AG10803 (cell line): ENCODE results near the gene THRB.

Experiments used
- DNase-seq: peaks from one replicate; pipeline ENCODE4 v3.0.0; 2010; ENCODE audit warnings: low read depth
- H3K4me3 ChIP-seq: 2 replicates; pipeline ENCODE4 v1.5.1; 2011; ENCODE audit warnings: mild to moderate bottlenecking, low read length, control low read depth
- CTCF ChIP-seq: conservative IDR thresholded peaks from 2 replicates; pipeline ENCODE4 v1.5.1; 2011; ENCODE audit warnings: mild to moderate bottlenecking, low read length, control low read depth, inconsistent platforms

THRB gene

DNA sequence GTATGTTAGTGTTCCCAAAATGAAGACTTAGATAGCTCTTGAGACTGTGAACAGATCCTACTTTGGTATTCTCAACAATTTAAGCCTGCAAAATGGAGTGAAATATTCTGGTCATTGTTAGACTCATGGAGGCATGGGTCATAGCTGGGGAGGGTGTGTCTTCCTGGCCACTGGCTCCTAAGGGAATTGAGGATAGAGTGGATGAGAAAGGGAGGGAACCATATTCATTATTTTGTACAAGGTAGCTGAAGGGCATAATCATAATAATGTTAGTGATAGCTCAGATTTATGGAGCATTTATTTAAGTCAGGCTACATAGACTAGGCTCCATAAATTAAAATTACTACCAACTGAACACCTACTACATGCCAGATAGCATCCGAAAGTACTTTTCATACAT is 295.9 kb downstream of the THRB start:
- no peak for TF ChIP-seq CTCF
- no peak for DNase-seq
- no peak overlapping the region for H3K4me3 ChIP-seq

- no peak overlapping the region for H3K4me3 ChIP-seq
- no peak for DNase-seq
- TF ChIP-seq CTCF: no peak
These were observed 296.8 kb downstream of the THRB start for GRCh38 chr3:24197809-24198208.

DNA sequence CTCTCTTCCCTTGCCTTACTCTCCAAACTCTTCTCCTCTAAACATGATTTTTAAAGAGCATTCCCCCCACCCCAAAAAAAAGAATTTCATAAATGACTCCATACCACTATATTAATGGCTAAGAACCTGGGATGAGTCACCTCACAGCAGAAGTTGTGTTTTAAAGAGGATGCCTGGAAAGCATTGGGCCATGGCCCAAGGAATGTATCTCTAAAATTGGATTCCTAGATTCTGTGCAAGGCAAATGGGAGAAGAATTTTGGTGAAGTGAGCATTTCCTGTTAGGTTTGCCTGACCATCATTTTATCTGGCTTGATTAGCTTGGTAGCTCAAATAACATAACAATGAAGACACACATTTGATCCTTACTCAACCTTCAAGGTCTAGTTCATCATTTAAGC is 298.1 kb downstream of the THRB start:
- no peak for TF ChIP-seq CTCF
- no peak overlapping the region for H3K4me3 ChIP-seq
- peak; percentile 91 for DNase-seq

- TF ChIP-seq CTCF: no peak
- DNase-seq: peak; percentile 51
- no peak overlapping the region for H3K4me3 ChIP-seq
These were observed 299.0 kb downstream of the THRB start for GRCh38 chr3:24195504-24196230.

DNA sequence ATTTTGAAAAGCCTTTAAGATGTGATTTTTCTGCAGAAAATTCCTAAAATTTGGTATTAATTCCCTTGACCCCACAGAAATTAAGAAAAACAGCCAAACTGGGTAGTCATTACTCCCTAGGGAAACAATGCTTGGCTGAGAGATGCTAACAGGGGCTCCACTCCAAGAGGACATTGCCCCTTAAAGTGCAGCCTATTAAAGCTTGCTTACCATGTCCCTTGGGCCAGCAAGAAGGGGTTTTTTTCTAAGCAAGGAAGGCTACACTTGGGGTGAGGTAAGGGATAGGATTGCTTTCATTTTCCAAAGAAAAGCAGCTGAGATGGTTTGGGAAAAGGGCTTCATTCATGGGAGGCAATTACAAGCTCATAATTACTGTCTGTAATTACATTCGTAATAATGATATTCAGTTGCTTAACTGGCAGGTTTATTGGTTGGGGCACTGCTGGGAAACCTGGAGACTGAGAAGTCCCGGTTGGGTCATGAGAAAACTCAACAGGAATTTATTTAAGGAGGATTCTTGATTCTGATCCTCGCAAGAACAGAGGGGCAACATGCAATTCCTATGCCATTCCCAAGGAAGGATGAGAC is 302.1 kb downstream of the THRB start:
- no peak for TF ChIP-seq CTCF

GRCh38 chr3:24191801-24192403 is 302.7 kb downstream of the THRB start:
- DNase-seq: no peak
- TF ChIP-seq CTCF: no peak

More for the DNA sequence above, 302.1 kb downstream of the THRB start:
- DNase-seq: no peak
- no peak overlapping the region for H3K4me3 ChIP-seq

GRCh38 chr3:24190256-24190655 is 304.4 kb downstream of the THRB start:
- no peak for DNase-seq
- TF ChIP-seq CTCF: no peak
- H3K4me3 ChIP-seq: no peak overlapping the region

More at GRCh38 chr3:24191801-24192403, 302.7 kb downstream of the THRB start:
- no peak overlapping the region for H3K4me3 ChIP-seq
